Thoracic aorta endothelial cell (primary cell): ENCODE data around the gene LTBP1. TPM values are rescaled to one million over a fixed set of nuclear protein-coding genes. Genes with fewer than 3 reads are reported as not detected.

Source experiments
- small RNA-seq: library from RNA; depleted of rRNA; stranded (forward); fragments of <200 nt; gene quantifications from one replicate; pipeline ENCODE3, GENCODE V24; 2012
- total RNA-seq: library from RNA; depleted of rRNA; stranded (reverse); fragments of >200 nt; gene quantifications from 2 replicates; pipeline ENCODE4 v1.2.3, GENCODE V29; 2012

The LTBP1 gene, protein sequence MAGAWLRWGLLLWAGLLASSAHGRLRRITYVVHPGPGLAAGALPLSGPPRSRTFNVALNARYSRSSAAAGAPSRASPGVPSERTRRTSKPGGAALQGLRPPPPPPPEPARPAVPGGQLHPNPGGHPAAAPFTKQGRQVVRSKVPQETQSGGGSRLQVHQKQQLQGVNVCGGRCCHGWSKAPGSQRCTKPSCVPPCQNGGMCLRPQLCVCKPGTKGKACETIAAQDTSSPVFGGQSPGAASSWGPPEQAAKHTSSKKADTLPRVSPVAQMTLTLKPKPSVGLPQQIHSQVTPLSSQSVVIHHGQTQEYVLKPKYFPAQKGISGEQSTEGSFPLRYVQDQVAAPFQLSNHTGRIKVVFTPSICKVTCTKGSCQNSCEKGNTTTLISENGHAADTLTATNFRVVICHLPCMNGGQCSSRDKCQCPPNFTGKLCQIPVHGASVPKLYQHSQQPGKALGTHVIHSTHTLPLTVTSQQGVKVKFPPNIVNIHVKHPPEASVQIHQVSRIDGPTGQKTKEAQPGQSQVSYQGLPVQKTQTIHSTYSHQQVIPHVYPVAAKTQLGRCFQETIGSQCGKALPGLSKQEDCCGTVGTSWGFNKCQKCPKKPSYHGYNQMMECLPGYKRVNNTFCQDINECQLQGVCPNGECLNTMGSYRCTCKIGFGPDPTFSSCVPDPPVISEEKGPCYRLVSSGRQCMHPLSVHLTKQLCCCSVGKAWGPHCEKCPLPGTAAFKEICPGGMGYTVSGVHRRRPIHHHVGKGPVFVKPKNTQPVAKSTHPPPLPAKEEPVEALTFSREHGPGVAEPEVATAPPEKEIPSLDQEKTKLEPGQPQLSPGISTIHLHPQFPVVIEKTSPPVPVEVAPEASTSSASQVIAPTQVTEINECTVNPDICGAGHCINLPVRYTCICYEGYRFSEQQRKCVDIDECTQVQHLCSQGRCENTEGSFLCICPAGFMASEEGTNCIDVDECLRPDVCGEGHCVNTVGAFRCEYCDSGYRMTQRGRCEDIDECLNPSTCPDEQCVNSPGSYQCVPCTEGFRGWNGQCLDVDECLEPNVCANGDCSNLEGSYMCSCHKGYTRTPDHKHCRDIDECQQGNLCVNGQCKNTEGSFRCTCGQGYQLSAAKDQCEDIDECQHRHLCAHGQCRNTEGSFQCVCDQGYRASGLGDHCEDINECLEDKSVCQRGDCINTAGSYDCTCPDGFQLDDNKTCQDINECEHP (N-terminal part only)
- total RNA-seq, result 9.5 and 72.7 TPM in 2 replicates

DNA sequence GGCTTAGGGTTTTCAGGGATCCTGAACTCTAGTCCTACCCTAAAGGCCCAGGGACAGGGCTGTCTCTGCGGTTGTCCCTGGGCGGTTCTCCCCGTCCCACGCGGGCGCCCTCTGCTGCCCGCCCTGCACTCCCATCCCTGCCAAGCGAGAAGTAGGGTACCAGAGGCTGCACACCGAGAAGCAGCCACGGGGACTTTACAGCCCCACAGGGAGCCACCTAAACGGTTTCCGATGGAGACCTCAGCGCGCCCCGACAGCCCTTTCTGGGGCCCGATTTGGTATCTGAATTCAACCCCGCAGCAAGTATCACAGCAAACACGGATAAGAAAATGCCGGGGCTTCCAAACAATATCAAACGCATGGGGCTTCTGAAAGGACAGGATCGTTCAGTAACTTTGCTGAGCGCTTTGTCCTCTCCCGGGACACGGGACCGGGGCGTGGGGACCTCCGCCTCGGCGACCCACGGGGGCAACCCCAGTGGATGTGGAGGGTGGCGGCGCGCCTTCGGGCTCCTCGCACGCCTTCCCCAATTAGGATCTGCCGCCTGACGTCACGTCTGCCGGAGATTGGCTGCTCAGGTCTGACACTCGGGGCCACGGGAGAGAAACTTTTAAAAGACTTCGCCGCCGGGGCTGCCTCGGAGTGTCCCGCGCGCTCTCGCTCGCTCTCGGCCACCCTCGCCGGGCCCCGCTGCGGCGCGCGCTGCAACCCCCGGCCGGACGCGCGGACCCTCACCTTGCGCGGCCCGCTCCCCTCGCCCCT is at the start of gene LTBP1:
Gene LTBP1 (plus strand): TSS at position 640 of the 762 bp plus-strand sequence. CDS start 372 bp downstream, outside the sequence.

Small RNA genes lying within 50 kb of the gene (small RNA-seq; reads per million reads assigned to genes)
- gene RF00019 (not detected), gene RNA5SP91 (not detected), gene RNA5SP92 (not detected)
